ENCODE data around the gene POLN. TPM values are rescaled to one million over a fixed set of nuclear protein-coding genes. Genes with fewer than 3 reads are reported as not detected.

The POLN gene
- total and polyA plus RNA-seq, 12 donors, result 0.69 to 10.6 (median 3.0) TPM

- 87 to 90% (median 89%) methylated on average over 9 to 18 of the region's 18 CpGs for WGBS, 4 donors
These were observed 25.4 kb upstream of the POLN start for GRCh38 chr4:2267320-2267811.

GRCh38 chr4:2266821-2267220, 24.9 kb upstream of the POLN start:
- WGBS, 4 donors, result 71 to 96% (median 82%) methylated on average over 3 to 5 of the region's 5 CpGs
- Histone ChIP-seq H3K36me3 (replicated peaks in 1 of 2) (no peaks in the 10 kb centered on the region), H3K4me3 (no peak overlapping the region), H3K9me3 (replicated peaks in 1 of 3) (no peaks in the 10 kb centered on the region), H3K27ac (peak overlapping the region in 1 of 5 donors; percentile 76), H3K27me3 (no peaks in the 10 kb centered on the region), H3K4me1 (replicated peaks in 1 of 2) (peaks cover 20 to 37% of the 10 kb centered on the region in 2 donors)
- intact Hi-C loops (cut with DNase I), result loop anchor here in 1 of 2 donors (5.0 kb wide), 1 partner anchor 140 kb away; no protein-coding TSS in a partner anchor
- TF ChIP-seq POLR2A (IDR thresholded peaks at IDR 0.05), result no peak
- no peak for TF ChIP-seq CTCF (IDR thresholded peaks at IDR 0.05)
- no peak for DNase-seq

More at GRCh38 chr4:2267320-2267811, 25.4 kb upstream of the POLN start:
- intact Hi-C loops (cut with DNase I), result loop anchor here in 1 of 2 donors (5.0 kb wide), 1 partner anchor 140 kb away; no protein-coding TSS in a partner anchor
- no peak overlapping the region for H3K27ac ChIP-seq
- no peak for DNase-seq
- no peaks in the 10 kb centered on the region for H3K27me3 ChIP-seq
- H3K9me3 ChIP-seq (replicated peaks in 1 of 3), result no peaks in the 10 kb centered on the region
- TF ChIP-seq POLR2A (IDR thresholded peaks at IDR 0.05) (no peak), CTCF (IDR thresholded peaks at IDR 0.05) (no peak)
- H3K4me1 ChIP-seq (replicated peaks in 1 of 2), result peaks cover 20 to 38% of the 10 kb centered on the region in 2 donors
- H3K4me3 ChIP-seq, result no peak overlapping the region
- no peaks in the 10 kb centered on the region for H3K36me3 ChIP-seq (replicated peaks in 1 of 2)

- peaks cover 20 to 30% of the 10 kb centered on the region in 2 donors for H3K4me1 ChIP-seq (replicated peaks in 1 of 2)
- no peaks in the 10 kb centered on the region for H3K36me3 ChIP-seq (replicated peaks in 1 of 2)
- TF ChIP-seq CTCF (IDR thresholded peaks at IDR 0.05) (no peak), POLR2A (IDR thresholded peaks at IDR 0.05) (peak in 1 of 2 donors; percentile 45)
- peak; percentile 74 to 92 (median 87) for DNase-seq
- no peaks in the 10 kb centered on the region for H3K9me3 ChIP-seq (replicated peaks in 1 of 3)
- peak overlapping the region in 4 of 5 donors; percentile 54 to 76 (median 72) for H3K27ac ChIP-seq
- no peak overlapping the region for H3K4me3 ChIP-seq
- 25 to 32% (median 28%) methylated on average over 8 of the region's 8 CpGs for WGBS, 4 donors
- intact Hi-C loops (cut with DNase I), result loop anchor here in 1 of 2 donors (5.0 kb wide), 1 partner anchor 141 kb away; no protein-coding TSS in a partner anchor
- no peaks in the 10 kb centered on the region for H3K27me3 ChIP-seq
These were observed 24.3 kb upstream of the POLN start for GRCh38 chr4:2266181-2266580.

- Histone ChIP-seq H3K9me3 (replicated peaks in 1 of 3) (no peaks in the 10 kb centered on the region), H3K27ac (peak overlapping the region in 4 of 5 donors; percentile 54 to 76 (median 72)), H3K27me3 (no peaks in the 10 kb centered on the region), H3K4me3 (no peak overlapping the region), H3K4me1 (replicated peaks in 1 of 2) (peaks cover 25 to 36% of the 10 kb centered on the region in 2 donors), H3K36me3 (replicated peaks in 1 of 2) (no peaks in the 10 kb centered on the region)
- intact Hi-C loops (cut with DNase I), result loop anchor here in 1 of 2 donors (5.0 kb wide), 1 partner anchor 142 kb away; no protein-coding TSS in a partner anchor
- WGBS, 4 donors, result 85 to 88% (median 85%) methylated on average over 10 to 19 of the region's 19 CpGs
- DNase-seq, result peak in 2 of 7 donors; percentile 10 to 11
- TF ChIP-seq CTCF (IDR thresholded peaks at IDR 0.05) (no peak), POLR2A (IDR thresholded peaks at IDR 0.05) (no peak)
These were observed 23.5 kb upstream of the POLN start for GRCh38 chr4:2265113-2266110.
